H9 (cell line): ENCODE measurements around the gene KCTD12. TPM values are rescaled to one million over a fixed set of nuclear protein-coding genes. Genes with fewer than 3 reads are reported as not detected.
"Not testable (repeated sequence)": the region's sequence is repeated elsewhere in the genome, so short reads cannot be mapped to it uniquely, and the experiment has no call there.

Source experiments
- DNase-seq: peaks from one replicate; pipeline ENCODE4 v3.0.0-alpha.2; 2017
- H2AFZ ChIP-seq: one replicate; pipeline ENCODE4 v1.6.1; 2013; ENCODE audit warnings: mild to moderate bottlenecking, low read length, control low read depth, moderate library complexity
- H2AK5ac ChIP-seq: 2 replicates; pipeline ENCODE4 v1.6.1; 2013; ENCODE audit warnings: low read length, control low read depth, mixed read lengths; ENCODE audit not compliant: insufficient read length
- H2BK120ac ChIP-seq: one replicate; pipeline ENCODE4 v1.6.1; 2013; ENCODE audit warnings: low read depth, mild to moderate bottlenecking, low read length, control low read depth, inconsistent platforms; ENCODE audit not compliant: poor library complexity, severe bottlenecking
- H2BK12ac ChIP-seq: 2 replicates; pipeline ENCODE4 v1.6.1; 2013; ENCODE audit warnings: low read length, control low read depth, mixed read lengths, low read depth; ENCODE audit not compliant: insufficient read length
- H2BK15ac ChIP-seq: 2 replicates; pipeline ENCODE4 v1.6.1; 2013; ENCODE audit warnings: low read depth, low read length, control low read depth
- H2BK20ac ChIP-seq: one replicate; pipeline ENCODE4 v1.6.1; 2013; ENCODE audit warnings: low read depth, mild to moderate bottlenecking, low read length, control low read depth, inconsistent platforms; ENCODE audit not compliant: poor library complexity, severe bottlenecking
- H2BK5ac ChIP-seq: 2 replicates; pipeline ENCODE4 v1.6.1; 2013; ENCODE audit warnings: low read length, control low read depth, mixed read lengths; ENCODE audit not compliant: insufficient read length
- H3K14ac ChIP-seq: 2 replicates; pipeline ENCODE4 v1.6.1; 2013; ENCODE audit warnings: low read length, control low read depth; ENCODE audit not compliant: insufficient read depth
- H3K18ac ChIP-seq: 2 replicates; pipeline ENCODE4 v1.6.1; 2013; ENCODE audit warnings: low read depth, mild to moderate bottlenecking, mixed read lengths, low read length, control low read depth; ENCODE audit not compliant: insufficient read length
- H3K23ac ChIP-seq: 2 replicates; pipeline ENCODE4 v1.6.1; 2013; ENCODE audit warnings: low read length, control low read depth, mixed read lengths, low read depth; ENCODE audit not compliant: insufficient read length
- H3K23me2 ChIP-seq: 2 replicates; pipeline ENCODE4 v1.6.1; 2013; ENCODE audit warnings: low read depth, mild to moderate bottlenecking, mixed read lengths, low read length, control low read depth; ENCODE audit not compliant: insufficient read length, poor library complexity, severe bottlenecking
- H3K27ac ChIP-seq: 2 replicates; pipeline ENCODE4 v1.5.1; 2013; ENCODE audit warnings: low read length, control low read depth, mixed read lengths, low read depth; ENCODE audit not compliant: insufficient read length
- H3K27me3 ChIP-seq: 2 replicates; pipeline ENCODE4 v1.6.1; 2013; ENCODE audit warnings: low read length, control low read depth, inconsistent platforms; ENCODE audit not compliant: insufficient read depth
- H3K4ac ChIP-seq: 2 replicates; pipeline ENCODE4 v1.6.1; 2013; ENCODE audit warnings: low read depth, mild to moderate bottlenecking, control low read depth, inconsistent platforms, low read length, moderate library complexity
- H3K4me1 ChIP-seq: 2 replicates; pipeline ENCODE4 v1.6.1; 2013; ENCODE audit warnings: low read length, control low read depth, inconsistent platforms; ENCODE audit not compliant: insufficient read depth
- H3K4me2 ChIP-seq: 2 replicates; pipeline ENCODE4 v1.6.1; 2013; ENCODE audit warnings: low read length, control low read depth, mixed read lengths; ENCODE audit not compliant: insufficient read length, insufficient read depth
- H3K56ac ChIP-seq: 2 replicates; pipeline ENCODE4 v1.6.1; 2013; ENCODE audit warnings: low read depth, mild to moderate bottlenecking, mixed read lengths, low read length, control low read depth; ENCODE audit not compliant: insufficient read length
- H3K79me1 ChIP-seq: 2 replicates; pipeline ENCODE4 v1.6.1; 2013; ENCODE audit warnings: low read depth, mild to moderate bottlenecking, moderate library complexity, low read length, control low read depth, inconsistent platforms; ENCODE audit not compliant: insufficient read depth, poor library complexity, severe bottlenecking
- H3K79me2 ChIP-seq: 2 replicates; pipeline ENCODE4 v1.6.1; 2013; ENCODE audit warnings: low read length, control low read depth, inconsistent platforms; ENCODE audit not compliant: insufficient read depth
- H3K9ac ChIP-seq: 2 replicates; pipeline ENCODE4 v1.6.1; 2013; ENCODE audit warnings: low read length, control low read depth, mixed read lengths; ENCODE audit not compliant: insufficient read length; ENCODE audit errors: extremely low read depth
- H3K9me3 ChIP-seq: one replicate; pipeline ENCODE4 v1.6.1; 2013; ENCODE audit warnings: low read depth, low read length, inconsistent platforms; ENCODE audit not compliant: control insufficient read depth
- H3T11ph ChIP-seq: one replicate; pipeline ENCODE4 v1.6.1; 2013; ENCODE audit warnings: mild to moderate bottlenecking, low read length, control low read depth, inconsistent platforms
- H4K20me1 ChIP-seq: one replicate; pipeline ENCODE4 v1.6.1; 2013; ENCODE audit not compliant: control insufficient read depth, insufficient read length, insufficient read depth
- H4K5ac ChIP-seq: 2 replicates; pipeline ENCODE4 v1.6.1; 2013; ENCODE audit warnings: low read depth, mild to moderate bottlenecking, mixed read lengths, low read length, control low read depth; ENCODE audit not compliant: insufficient read length
- H4K8ac ChIP-seq: replicated peaks from 2 replicates; pipeline ENCODE4 v1.6.1; 2013; ENCODE audit warnings: low read length, control low read depth, mixed read lengths, low read depth; ENCODE audit not compliant: insufficient read length
- H4K91ac ChIP-seq: 2 replicates; pipeline ENCODE4 v1.6.1; 2013; ENCODE audit warnings: low read depth, mild to moderate bottlenecking, moderate library complexity, mixed read lengths, low read length, control low read depth; ENCODE audit not compliant: insufficient read length
- H3K27ac Mint-ChIP-seq, 3 experiments: 2 replicates in 2 of 3; 3 replicates in 1 of 3; pipeline ENCODE4 v1.8.0; 2020 to 2021; ENCODE audit warnings: mixed read lengths in 3 of 3, mild to moderate bottlenecking in 1 of 3, moderate library complexity in 1 of 3
- H3K27me3 Mint-ChIP-seq: 2 replicates; pipeline ENCODE4 v1.8.0; 2021; ENCODE audit warnings: low read depth, mild to moderate bottlenecking, moderate library complexity, mixed read lengths
- H3K36me3 Mint-ChIP-seq, 3 experiments: 2 replicates in 2 of 3; 3 replicates in 1 of 3; pipeline ENCODE4 v1.8.0; 2020 to 2021; ENCODE audit warnings: low read depth in 3 of 3, mixed read lengths in 3 of 3; ENCODE audit not compliant: insufficient read depth in 1 of 3
- H3K4me1 Mint-ChIP-seq, 2 experiments: 2 replicates each; pipeline ENCODE4 v1.8.0; 2020; ENCODE audit warnings: mixed read lengths in 2 of 2
- H3K4me3 Mint-ChIP-seq, 2 experiments: 2 replicates in 1 of 2; 3 replicates in 1 of 2; pipeline ENCODE4 v1.8.0; 2020 to 2021; ENCODE audit warnings: mild to moderate bottlenecking in 2 of 2, mixed read lengths in 2 of 2, moderate library complexity in 1 of 2
- H3K9me3 Mint-ChIP-seq, 2 experiments: 2 replicates in 1 of 2; 3 replicates in 1 of 2; pipeline ENCODE4 v1.8.0; 2020; ENCODE audit warnings: mild to moderate bottlenecking in 2 of 2, mixed read lengths in 2 of 2, moderate library complexity in 1 of 2
- CTCF ChIP-seq: fragments of 200-600 bp; sonication (generic); conservative IDR thresholded peaks from 3 replicates; pipeline ENCODE4 v1.8.0; 2021; ENCODE audit warnings: antibody characterized with exemption, mild to moderate bottlenecking
- WGBS: extraction: QIAGEN DNeasy Blood & Tissue Kit; methylation state at CpG from one replicate; pipeline ENCODE4 v1.1.7; 2013; ENCODE audit warnings: missing lambda C conversion rate, low lambda C conversion rate, mixed read lengths; ENCODE audit not compliant: insufficient read length; ENCODE audit errors: extremely low coverage; 5-methylcytosine and 5-hydroxymethylcytosine counted together
- total RNA-seq: library from RNA; stranded (reverse); gene quantifications from 2 replicates; pipeline ENCODE4 v1.2.1, GENCODE V29; 2021

The KCTD12 gene
- total RNA-seq, 1 experiment from 2014 or later, result 3.4 TPM

DNA sequence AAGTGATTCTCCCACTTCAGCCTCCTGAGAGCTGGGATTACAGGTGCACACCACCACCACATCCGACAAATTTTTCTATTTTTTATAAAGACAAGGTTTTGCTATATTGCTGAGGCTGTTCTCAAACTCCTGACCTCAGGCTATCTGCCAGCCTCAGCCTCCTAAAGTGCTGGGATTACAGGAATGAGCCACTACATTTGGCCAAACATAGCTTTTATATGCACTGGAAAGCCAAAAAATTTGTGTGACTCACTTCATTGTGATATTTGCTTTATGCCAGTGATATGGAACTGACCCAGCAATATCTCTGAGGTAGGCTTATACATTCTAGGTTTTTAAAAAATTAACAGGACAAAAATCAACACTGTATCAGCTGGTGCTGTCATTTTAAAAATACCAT lies 35.3 kb upstream of the KCTD12 start:
- H3K4me3 Mint-ChIP-seq, result no peak overlapping the region
- Histone ChIP-seq H3K79me2 (no peaks in the 10 kb centered on the region), H2BK120ac (no peak overlapping the region), H3K9me3 (no peaks in the 10 kb centered on the region), H2BK15ac (no peak overlapping the region), H3K9ac (no peak overlapping the region), H4K5ac (no peak overlapping the region), H3K23me2 (no peaks in the 10 kb centered on the region), H2BK12ac (no peak overlapping the region), H4K91ac (no peak overlapping the region), H3K56ac (no peak overlapping the region), H3K23ac (no peak overlapping the region), H4K8ac (no peak overlapping the region), H2AK5ac (no peak overlapping the region), H2BK20ac (no peak overlapping the region), H3K4me2 (no peak overlapping the region), H3T11ph (no peak overlapping the region), H3K18ac (no peak overlapping the region), H3K14ac (no peak overlapping the region), H3K79me1 (no peaks in the 10 kb centered on the region), H4K20me1 (no peaks in the 10 kb centered on the region), H3K4me1 (no peaks in the 10 kb centered on the region), H2AFZ (no peak overlapping the region), H3K27ac (no peak overlapping the region), H3K27me3 (no peaks in the 10 kb centered on the region), H2BK5ac (no peak overlapping the region), H3K4ac (no peak overlapping the region)
- WGBS, result no CpG with 5 or more reads among the region's 1 CpG
- TF ChIP-seq CTCF, result no peak
- H3K9me3 Mint-ChIP-seq, result peaks cover 6 to 7% of the 10 kb centered on the region in 2 experiments; a peak in 4 of 5 replicates
- no peak for DNase-seq
- H3K36me3 Mint-ChIP-seq, result peaks cover 0 to 5% (median 0%) of the 10 kb centered on the region in 3 experiments; a peak in 3 of 7 replicates
- H3K4me1 Mint-ChIP-seq, result no peaks in the 10 kb centered on the region; a peak in 2 of 4 replicates
- no peaks in the 10 kb centered on the region for H3K27me3 Mint-ChIP-seq
- no peak overlapping the region for H3K27ac Mint-ChIP-seq

- H3K79me1 ChIP-seq, H3K36me3 Mint-ChIP-seq, H2AFZ ChIP-seq, H2BK20ac ChIP-seq, H2BK5ac ChIP-seq, H3K4ac ChIP-seq, H3K56ac ChIP-seq, H4K91ac ChIP-seq, H3K4me3 Mint-ChIP-seq, H3K27ac ChIP-seq, H3K9me3 Mint-ChIP-seq, H3K9ac ChIP-seq, H3K14ac ChIP-seq, H3K18ac ChIP-seq, H3K9me3 ChIP-seq, H4K20me1 ChIP-seq, H3K27me3 Mint-ChIP-seq, H2BK15ac ChIP-seq, H3K4me1 ChIP-seq, H3K4me2 ChIP-seq, H3K23ac ChIP-seq, H3K79me2 ChIP-seq, H4K8ac ChIP-seq, H3K4me1 Mint-ChIP-seq, H2AK5ac ChIP-seq, H2BK120ac ChIP-seq, H3K27me3 ChIP-seq, H2BK12ac ChIP-seq, H4K5ac ChIP-seq, H3K23me2 ChIP-seq, H3T11ph ChIP-seq, DNase-seq: not testable (repeated sequence)
- peak overlapping the region in 2 of 3 experiments; percentile 17 to 60; a peak in 2 of 7 replicates for H3K27ac Mint-ChIP-seq
- WGBS, result no CpG with 5 or more reads among the region's 12 CpGs
Observed at GRCh38 chr13:76917755-76918481, 31.7 kb upstream of the KCTD12 start.
